Measurements from ENCODE around the gene SAMSN1.

- TF ChIP-seq CTCF (IDR thresholded peaks at IDR 0.05; ENCODE audit: low read length) (no peak), EZH2 (IDR thresholded peaks at IDR 0.05; ENCODE audit: borderline replicate concordance, low read length) (no peak)
Observed at GRCh38 chr21:14573244-14573643, 27.1 kb upstream of the SAMSN1 start.

All from OCI-LY1 (cell line).